Neural progenitor cell (in vitro differentiated cells): ENCODE results near the gene MSRB2.

Source experiments
- EZH2 ChIP-seq: fragments of 200-600 bp; sonication (generic); IDR thresholded peaks from 2 replicates; pipeline ENCODE4 v1.6.1; 2017; ENCODE audit warnings: antibody characterized with exemption, mild to moderate bottlenecking, moderate library complexity
- TF ChIP-seq, protein P1 (sequence below): fragments of 200-600 bp; sonication (generic); IDR thresholded peaks from 2 replicates; pipeline ENCODE4 v1.5.1; 2017; ENCODE audit warnings: antibody characterized with exemption, mild to moderate bottlenecking

DNA sequence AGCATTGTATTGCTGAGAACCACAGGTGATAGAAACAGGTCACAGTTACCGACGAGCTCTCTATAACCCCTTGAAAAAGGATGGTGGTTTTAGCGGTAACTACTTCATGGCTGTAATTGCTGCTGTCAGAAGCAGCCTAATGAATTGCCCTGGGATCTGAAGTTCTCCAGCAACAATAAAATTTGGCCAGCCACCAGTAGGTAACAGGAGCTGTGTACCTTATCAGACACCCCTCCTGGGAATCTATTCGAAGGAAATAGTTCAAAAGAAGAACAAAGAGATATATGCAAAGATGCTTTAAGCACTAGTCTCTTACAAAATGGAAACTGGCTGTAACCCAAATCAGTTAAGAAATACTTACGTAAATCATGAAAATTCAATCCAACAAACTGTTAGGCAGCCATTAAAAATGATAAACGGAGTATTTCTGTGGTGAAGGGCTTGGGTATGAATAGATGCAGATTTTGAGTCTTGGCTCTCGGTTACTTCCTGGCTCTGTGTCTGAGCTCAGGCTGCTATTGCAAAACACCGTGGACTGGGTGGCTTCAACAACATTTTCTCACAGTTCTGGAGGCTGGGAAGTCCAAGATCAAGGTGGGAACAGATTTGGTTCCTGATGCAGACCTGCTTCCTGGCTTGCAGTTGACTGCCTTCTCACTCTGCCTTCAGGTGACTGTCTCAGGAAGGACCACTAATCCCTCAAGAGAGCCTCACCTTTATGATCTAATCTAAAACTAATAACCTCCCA, 1.6 kb downstream of the MSRB2 start:
- TF ChIP-seq, protein P1, sequence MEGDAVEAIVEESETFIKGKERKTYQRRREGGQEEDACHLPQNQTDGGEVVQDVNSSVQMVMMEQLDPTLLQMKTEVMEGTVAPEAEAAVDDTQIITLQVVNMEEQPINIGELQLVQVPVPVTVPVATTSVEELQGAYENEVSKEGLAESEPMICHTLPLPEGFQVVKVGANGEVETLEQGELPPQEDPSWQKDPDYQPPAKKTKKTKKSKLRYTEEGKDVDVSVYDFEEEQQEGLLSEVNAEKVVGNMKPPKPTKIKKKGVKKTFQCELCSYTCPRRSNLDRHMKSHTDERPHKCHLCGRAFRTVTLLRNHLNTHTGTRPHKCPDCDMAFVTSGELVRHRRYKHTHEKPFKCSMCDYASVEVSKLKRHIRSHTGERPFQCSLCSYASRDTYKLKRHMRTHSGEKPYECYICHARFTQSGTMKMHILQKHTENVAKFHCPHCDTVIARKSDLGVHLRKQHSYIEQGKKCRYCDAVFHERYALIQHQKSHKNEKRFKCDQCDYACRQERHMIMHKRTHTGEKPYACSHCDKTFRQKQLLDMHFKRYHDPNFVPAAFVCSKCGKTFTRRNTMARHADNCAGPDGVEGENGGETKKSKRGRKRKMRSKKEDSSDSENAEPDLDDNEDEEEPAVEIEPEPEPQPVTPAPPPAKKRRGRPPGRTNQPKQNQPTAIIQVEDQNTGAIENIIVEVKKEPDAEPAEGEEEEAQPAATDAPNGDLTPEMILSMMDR, result no peak
- no peak for TF ChIP-seq EZH2
